NCI-H82 (cell line): ENCODE measurements around the gene PI4K2B.
A peak's percentile ranks its signal among the peaks of the same experiment; 100 is the strongest.
"Not testable (repeated sequence)": the region's sequence is repeated elsewhere in the genome, so short reads cannot be mapped to it uniquely, and the experiment has no call there.

Source experiments
- DNase-seq: peaks from one replicate; lab custom pipeline; 2025; lab: John Stamatoyannopoulos, UW

PI4K2B gene

DNA sequence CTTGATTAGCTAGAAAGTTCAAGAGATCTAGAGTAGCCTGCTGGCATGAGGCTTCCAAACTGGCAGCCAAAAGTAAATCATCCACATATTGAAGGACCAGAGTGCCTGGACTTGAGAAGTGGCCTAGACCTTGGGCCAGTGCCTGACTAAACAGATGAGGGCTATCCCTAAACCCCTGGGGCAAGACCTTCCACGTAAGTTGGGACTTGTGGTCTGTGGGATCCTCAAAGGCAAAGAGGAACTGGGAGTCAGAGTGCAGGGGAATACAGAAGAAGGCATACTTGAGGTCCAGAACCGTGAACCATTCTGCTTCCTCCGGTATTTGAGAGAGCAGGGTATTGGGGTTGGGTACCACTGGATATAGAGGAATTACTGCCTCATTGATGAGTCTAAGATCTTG lies 8.4 kb downstream of the PI4K2B start:
- not testable (repeated sequence) for DNase-seq

GRCh38 chr4:25245181-25245580 lies 11.3 kb downstream of the PI4K2B start:
- DNase-seq, result no peak

- DNase-seq, result no peak
Observed at GRCh38 chr4:25246680-25247611, 13.1 kb downstream of the PI4K2B start.

- DNase-seq, result not testable (repeated sequence)
Observed at GRCh38 chr4:25248875-25249274, 15.0 kb downstream of the PI4K2B start.

- not testable (repeated sequence) for DNase-seq
Observed at GRCh38 chr4:25249494-25249893, 15.7 kb downstream of the PI4K2B start.

DNA sequence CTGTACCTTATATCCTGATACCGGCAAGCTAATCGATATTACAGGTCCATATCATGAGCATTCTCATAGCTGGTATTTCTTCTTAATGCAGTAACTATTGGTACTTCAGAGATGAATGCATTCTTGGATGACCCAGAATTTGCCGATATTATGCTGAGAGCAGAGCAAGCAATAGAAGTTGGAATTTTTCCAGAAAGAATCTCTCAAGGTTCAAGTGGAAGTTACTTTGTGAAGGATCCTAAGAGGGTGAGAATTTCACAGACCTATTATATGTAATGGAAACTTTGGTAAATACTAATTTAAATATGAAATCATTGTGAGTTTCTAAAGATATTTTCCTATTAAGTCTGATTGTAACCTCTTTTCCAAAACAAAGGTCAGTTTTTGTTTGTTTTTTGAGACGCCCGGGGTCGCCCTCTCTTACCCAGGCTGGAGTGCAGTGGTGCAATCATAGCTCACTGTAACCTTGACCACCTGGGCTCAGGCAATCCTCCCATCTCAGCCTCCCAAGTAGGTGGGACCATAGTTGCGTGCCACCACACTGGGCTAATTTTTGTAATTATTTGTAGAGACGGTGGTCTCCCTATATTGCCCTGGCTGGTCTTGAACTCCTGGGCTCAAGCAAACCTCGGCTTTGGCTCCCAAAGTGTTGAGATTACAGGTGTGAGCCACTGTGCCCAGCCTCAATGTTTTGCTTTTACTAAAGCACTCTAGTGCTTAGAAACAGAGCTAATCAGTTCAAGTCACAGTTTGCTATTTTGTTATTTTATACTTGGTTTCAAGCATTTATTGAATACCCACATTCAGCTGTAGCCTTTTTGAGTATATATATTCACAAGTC lies 18.6 kb downstream of the PI4K2B start:
- DNase-seq, result no peak

DNA sequence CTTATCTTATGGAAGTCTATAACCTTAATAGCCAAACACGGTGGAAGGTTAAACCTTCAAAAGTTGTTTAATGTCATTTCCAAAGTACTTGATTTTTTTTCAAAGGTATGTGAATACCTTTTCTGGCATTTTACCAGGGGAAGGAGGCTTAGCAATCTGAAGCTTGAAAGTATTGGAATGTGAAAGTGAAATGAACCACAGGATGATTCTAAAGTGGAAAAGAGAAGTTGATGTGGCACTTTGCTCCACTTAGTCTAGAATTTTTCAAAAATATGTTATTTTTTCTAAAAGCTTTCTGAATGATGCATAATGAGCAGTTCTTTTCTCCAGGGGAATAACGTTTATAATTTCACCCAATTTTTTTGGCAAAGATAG lies 19.2 kb downstream of the PI4K2B start:
- no peak for DNase-seq

- DNase-seq, result peak; percentile 6
Observed at GRCh38 chr4:25253786-25254185, 20.0 kb downstream of the PI4K2B start.

DNA sequence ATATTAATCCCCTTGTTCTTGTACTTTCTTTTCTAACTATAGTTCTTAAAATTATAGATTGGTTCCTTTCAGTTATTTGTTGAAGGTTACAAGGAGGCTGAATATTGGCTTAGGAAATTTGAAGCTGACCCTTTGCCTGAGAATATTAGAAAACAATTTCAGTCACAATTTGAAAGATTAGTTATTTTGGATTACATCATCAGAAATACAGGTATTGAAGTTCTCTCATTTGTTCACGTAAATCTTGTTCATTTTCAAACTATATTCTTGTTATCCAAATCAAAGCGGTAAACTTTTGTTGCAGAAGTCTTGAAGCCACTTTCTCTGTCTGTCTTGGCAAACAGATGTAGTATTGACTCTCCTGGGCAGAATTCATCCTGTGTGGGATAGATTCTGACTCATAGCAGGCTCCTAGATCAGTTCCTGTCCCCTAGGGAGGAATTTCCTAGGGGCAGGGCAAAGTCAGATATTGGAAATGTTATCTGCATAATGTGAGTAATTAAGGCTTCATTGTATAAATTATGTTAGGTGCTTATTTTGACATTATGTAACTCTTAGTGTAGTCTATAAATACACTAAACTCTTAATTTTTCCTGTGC lies 25.2 kb downstream of the PI4K2B start:
- DNase-seq, result no peak

DNA sequence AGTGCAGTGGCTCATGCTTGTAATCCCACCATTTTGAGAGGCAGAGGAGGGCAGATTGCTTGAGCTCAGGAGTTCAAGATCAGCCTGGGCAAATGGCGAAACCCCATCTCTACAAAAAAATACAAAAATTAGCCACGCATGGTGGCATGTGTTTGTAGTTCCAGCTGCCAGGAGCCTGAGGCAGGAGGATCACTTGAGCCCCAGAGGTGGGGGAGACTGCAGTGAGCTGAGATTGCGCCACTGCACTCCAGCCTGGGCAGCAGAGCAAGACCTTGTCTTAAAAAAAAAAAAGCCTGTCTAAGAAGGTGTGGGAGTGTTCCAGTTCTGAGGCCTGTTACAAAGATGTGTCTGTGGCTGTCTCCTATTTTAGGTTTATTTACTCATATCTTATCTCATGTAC lies 38.0 kb downstream of the PI4K2B start:
- DNase-seq, result no peak

DNA sequence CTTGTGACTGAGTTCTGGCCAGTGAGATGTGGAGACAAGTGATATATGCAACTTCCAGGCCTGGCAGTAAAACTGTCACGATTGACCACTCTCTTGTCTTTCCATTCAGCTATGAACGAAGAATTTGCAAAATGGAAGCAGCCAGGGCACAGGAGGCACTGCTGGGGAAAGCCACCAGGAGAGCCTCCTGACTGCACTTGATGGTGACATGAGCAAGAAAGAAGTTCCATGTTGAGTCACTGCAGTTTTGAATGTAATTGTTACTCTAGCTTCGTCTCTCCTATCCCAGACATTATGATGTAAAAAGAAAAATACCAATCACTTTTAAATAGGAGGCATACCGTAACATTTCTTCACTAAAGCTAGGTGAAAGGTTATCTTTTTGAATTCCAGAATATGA lies 46.4 kb downstream of the PI4K2B start:
- no peak for DNase-seq

GRCh38 chr4:25283948-25284347 lies 50.1 kb downstream of the PI4K2B start:
- no peak for DNase-seq

- no peak for DNase-seq
Observed at GRCh38 chr4:25284466-25284865, 50.6 kb downstream of the PI4K2B start.

DNA sequence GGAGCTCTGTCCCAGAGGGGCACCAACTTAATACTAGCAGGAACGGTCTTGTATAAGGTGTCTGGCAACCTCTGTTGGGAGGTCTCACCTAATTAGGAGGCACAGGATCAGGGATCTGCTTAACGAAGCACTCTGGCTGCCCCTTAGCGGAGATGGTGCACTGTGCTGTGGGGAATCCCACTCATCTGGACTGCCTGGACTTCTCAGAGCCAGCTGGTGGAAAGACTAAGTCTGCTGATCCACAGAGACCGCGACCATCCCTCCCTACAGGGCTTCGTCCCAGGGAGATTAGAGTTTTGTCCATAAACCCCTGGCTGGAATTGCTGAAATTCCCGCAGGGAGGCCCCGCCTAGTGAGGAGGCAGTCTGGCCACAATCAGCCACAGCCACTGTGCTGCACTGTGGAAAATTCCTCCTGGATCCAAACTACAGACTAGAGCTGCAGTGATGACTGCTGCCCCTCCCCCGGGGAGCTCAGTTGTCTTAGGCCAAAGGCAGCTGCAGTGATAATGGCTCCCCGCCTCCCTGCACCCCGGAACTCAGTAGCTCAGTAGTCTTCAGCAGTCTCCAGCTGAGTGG lies 56.7 kb downstream of the PI4K2B start:
- DNase-seq, result peak; percentile 17

- no peak for DNase-seq
Observed at GRCh38 chr4:25291158-25291733, 57.4 kb downstream of the PI4K2B start.

GRCh38 chr4:25297528-25298242 lies 63.9 kb downstream of the PI4K2B start:
- no peak for DNase-seq

DNA sequence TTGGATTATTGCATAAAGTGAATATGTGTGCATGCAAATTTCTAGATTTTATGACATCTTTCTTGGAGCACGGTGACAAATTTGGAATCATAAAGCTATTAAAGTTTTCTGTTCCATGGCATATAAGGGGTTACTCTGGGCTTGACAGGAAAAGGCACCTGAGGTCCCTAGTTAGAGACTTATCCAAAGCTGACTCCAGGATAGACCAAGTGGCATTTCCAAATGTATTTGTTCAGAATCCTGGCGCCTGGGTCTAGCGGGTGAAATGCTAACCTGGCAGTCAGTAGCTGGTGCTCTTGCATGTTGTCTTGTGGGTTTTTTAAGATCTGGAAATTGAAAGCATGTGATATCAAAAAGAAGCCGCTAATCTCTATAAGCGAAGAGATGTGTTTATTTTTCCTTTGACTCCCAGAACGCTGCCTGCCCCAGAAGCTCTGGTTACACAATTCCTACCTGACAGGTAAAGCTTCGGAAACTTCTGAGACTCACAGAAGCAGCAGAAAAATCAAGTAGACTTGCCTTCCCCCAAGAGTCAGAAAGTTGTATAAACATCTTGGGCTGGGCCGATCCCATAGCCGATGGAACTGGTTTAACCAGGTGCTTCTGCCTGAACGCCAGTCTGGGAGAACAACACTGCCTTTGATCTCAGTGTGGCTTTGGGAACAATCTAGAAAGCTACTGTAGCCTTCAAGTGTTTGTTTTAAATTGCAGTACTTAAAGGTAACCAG lies 65.8 kb downstream of the PI4K2B start:
- no peak for DNase-seq

DNA sequence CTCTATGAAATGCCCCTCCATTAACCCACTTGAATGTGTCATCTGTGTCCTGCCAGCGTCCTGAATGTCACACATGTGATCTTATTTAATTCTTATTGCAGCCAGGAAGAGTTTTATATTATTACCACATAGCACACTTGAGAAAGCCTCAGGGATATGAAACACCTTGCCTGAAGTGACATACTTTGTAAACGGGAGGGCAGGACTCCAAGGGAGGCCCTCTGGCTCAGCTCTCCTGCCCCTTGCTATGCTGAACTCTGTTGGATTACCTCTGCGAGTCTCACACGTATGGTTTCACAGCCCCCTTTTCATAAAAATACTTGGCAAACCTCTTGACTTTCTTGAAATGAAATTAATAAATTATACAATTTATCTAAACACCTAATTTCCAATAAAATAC lies 67.6 kb downstream of the PI4K2B start:
- DNase-seq, result no peak

GRCh38 chr4:25302626-25303025 lies 68.8 kb downstream of the PI4K2B start:
- no peak for DNase-seq

DNA sequence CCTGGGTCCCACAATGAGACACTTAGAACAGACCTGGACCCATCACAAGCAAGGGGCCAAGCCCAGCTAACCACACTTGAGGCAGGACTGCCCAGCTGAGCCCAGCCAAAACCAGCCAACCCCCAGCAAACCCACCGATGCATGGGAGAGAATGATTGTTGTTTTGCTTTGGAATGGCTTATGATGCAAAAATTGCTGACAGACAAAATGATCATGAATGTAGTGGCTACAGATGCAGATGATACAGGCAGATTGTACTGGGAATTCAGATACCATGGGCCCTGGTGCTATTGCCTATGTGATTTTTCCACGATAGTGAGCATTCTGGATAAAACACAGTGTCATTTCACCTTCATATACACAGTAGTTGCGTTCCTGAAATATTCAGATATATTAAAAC lies 69.7 kb downstream of the PI4K2B start:
- DNase-seq, result no peak
